Ishikawa (cell line): ENCODE data around the gene HDAC5.

Source experiments
- CEBPB ChIP-seq: IDR thresholded peaks from 2 replicates; pipeline ENCODE4 v1.6.1; 2012
- EP300 ChIP-seq: IDR thresholded peaks from 2 replicates; pipeline ENCODE4 v1.6.1; 2012; ENCODE audit warnings: borderline replicate concordance
- TF ChIP-seq, protein P1 (sequence below): IDR thresholded peaks from 2 replicates; pipeline ENCODE4 v1.6.1; 2012; ENCODE audit warnings: low read depth, mild to moderate bottlenecking
- TF ChIP-seq, protein P2 (sequence below): IDR thresholded peaks from 2 replicates; pipeline ENCODE4 v1.6.1; 2012

DNA sequence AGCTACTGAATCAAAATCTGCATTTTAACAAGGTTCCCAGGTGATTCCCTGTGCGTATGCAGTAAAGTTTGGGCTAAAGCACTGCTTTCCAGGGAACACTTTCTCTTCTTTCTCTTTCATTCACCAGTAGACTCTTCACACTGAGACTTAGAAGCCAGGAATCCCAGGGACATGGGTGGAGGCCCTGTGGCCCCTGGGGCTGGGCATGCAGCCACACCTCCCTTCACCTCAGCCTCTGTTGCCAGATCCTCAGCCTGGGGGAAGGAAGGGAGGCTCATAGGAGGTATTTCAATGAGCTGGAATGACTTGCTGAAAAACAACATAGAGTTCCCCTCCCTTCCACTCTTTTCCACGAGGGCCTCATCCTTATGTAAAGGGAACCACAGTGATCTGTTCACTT lies 51.7 kb downstream of the HDAC5 start:
- TF ChIP-seq EP300 (no peak), CEBPB (no peak)
- TF ChIP-seq, protein P1, sequence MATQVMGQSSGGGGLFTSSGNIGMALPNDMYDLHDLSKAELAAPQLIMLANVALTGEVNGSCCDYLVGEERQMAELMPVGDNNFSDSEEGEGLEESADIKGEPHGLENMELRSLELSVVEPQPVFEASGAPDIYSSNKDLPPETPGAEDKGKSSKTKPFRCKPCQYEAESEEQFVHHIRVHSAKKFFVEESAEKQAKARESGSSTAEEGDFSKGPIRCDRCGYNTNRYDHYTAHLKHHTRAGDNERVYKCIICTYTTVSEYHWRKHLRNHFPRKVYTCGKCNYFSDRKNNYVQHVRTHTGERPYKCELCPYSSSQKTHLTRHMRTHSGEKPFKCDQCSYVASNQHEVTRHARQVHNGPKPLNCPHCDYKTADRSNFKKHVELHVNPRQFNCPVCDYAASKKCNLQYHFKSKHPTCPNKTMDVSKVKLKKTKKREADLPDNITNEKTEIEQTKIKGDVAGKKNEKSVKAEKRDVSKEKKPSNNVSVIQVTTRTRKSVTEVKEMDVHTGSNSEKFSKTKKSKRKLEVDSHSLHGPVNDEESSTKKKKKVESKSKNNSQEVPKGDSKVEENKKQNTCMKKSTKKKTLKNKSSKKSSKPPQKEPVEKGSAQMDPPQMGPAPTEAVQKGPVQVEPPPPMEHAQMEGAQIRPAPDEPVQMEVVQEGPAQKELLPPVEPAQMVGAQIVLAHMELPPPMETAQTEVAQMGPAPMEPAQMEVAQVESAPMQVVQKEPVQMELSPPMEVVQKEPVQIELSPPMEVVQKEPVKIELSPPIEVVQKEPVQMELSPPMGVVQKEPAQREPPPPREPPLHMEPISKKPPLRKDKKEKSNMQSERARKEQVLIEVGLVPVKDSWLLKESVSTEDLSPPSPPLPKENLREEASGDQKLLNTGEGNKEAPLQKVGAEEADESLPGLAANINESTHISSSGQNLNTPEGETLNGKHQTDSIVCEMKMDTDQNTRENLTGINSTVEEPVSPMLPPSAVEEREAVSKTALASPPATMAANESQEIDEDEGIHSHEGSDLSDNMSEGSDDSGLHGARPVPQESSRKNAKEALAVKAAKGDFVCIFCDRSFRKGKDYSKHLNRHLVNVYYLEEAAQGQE: no peak
- TF ChIP-seq, protein P2, sequence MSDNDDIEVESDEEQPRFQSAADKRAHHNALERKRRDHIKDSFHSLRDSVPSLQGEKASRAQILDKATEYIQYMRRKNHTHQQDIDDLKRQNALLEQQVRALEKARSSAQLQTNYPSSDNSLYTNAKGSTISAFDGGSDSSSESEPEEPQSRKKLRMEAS: no peak
